Fibroblast of peridontal ligament (primary cell): Measurements from ENCODE around the gene AP3S1.
"Not testable (repeated sequence)": the region's sequence is repeated elsewhere in the genome, so short reads cannot be mapped to it uniquely, and the experiment has no call there.

Experiments
- DNase-seq: peaks from one replicate; pipeline ENCODE4 v3.0.0-alpha.2; 2010; ENCODE audit errors: extremely low read depth

Gene AP3S1

GRCh38 chr5:115824983-115825382 is 16.8 kb upstream of the AP3S1 start:
- not testable (repeated sequence) for DNase-seq

- no peak for DNase-seq
These were observed 15.8 kb upstream of the AP3S1 start for GRCh38 chr5:115825948-115826347.

- no peak for DNase-seq
These were observed 11.8 kb upstream of the AP3S1 start for GRCh38 chr5:115829913-115830312.

GRCh38 chr5:115831163-115831768 is 10.5 kb upstream of the AP3S1 start:
- peak; percentile 60 for DNase-seq

GRCh38 chr5:115835481-115835880 is 6.3 kb upstream of the AP3S1 start:
- DNase-seq = no peak

GRCh38 chr5:115838885-115839518 is 2.7 kb upstream of the AP3S1 start:
- DNase-seq = peak; percentile 75

- DNase-seq = no peak
These were observed 862 bp upstream of the AP3S1 start for GRCh38 chr5:115840873-115841272.

- peak; percentile 19 for DNase-seq
These were observed 577 bp downstream of the AP3S1 start for GRCh38 chr5:115842089-115842935.

GRCh38 chr5:115842952-115843351 is 1.2 kb downstream of the AP3S1 start:
- peak; percentile 23 for DNase-seq

- no peak for DNase-seq
These were observed 1.9 kb downstream of the AP3S1 start for GRCh38 chr5:115843444-115844130.

- no peak for DNase-seq
These were observed 2.6 kb downstream of the AP3S1 start for GRCh38 chr5:115844321-115844817.

GRCh38 chr5:115847290-115847689 is 5.6 kb downstream of the AP3S1 start:
- no peak for DNase-seq

GRCh38 chr5:115849258-115849798 is 7.6 kb downstream of the AP3S1 start:
- no peak for DNase-seq

GRCh38 chr5:115850744-115851416 is 9.1 kb downstream of the AP3S1 start:
- DNase-seq = peak; percentile 70

- no peak for DNase-seq
These were observed 12.4 kb downstream of the AP3S1 start for GRCh38 chr5:115854139-115854538.

- DNase-seq = peak; percentile 62
These were observed 14.2 kb downstream of the AP3S1 start for GRCh38 chr5:115855959-115856358.

GRCh38 chr5:115857057-115857479 is 15.3 kb downstream of the AP3S1 start:
- DNase-seq = no peak

- peak; percentile 57 for DNase-seq
These were observed 16.1 kb downstream of the AP3S1 start for GRCh38 chr5:115857626-115858349.

GRCh38 chr5:115858396-115858795 is 16.7 kb downstream of the AP3S1 start:
- DNase-seq = no peak

- DNase-seq = peak; percentile 58
These were observed 17.6 kb downstream of the AP3S1 start for GRCh38 chr5:115859378-115859777.
